NCI-H226 (cell line): ENCODE measurements around the gene POLD1.

Source experiments
- DNase-seq: peaks from one replicate; pipeline ENCODE4 v3.0.0-alpha.2; 2015

Gene POLD1

DNA sequence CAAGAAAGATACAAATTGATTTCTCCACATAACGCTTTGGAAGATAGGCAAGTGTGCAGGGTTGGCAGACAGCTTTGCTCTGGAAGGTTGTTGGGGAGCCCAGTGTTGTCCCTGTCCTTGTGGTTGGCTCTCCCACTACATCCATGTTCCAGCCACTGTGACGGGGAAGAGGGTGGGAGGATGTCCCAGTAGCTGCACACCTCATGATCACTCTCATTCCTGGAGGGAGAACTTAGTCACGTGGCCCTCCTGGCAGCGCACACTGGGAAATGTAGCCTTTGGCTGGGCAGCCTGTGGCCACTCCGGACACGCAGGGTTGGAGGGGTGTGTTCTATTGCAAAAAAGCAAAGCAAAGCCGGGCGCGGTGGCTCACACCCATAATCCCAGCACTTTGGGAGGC is 9.9 kb downstream of the POLD1 start:
- no peak for DNase-seq

DNA sequence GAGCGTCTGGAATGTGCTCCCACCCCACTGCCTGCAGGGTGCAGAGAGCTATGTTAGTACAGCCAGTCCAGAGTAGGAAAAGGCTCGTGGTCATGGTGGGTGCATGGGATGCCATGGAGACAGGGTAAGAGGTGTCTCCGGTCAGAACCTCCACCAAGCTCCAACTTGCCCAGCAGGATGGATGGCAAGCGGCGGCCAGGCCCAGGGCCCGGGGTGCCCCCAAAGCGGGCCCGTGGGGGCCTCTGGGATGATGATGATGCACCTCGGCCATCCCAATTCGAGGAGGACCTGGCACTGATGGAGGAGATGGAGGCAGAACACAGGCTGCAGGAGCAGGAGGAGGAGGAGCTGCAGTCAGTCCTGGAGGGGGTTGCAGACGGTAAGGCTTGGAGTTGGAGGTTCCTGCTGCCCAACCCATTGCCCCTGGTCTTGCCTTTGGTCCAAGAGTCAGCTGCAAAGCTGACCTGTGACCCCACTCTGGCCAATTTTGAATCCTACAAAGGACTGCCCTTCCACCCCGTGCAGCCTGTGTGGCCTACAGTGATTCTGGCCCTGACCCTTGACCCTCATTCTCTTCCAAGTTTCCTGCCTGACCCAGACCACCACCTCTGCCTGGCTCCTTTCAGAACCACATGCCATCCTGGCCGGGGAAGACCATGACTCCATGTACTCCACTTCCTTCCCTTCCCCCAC is 14.7 kb downstream of the POLD1 start:
- DNase-seq: no peak

DNA sequence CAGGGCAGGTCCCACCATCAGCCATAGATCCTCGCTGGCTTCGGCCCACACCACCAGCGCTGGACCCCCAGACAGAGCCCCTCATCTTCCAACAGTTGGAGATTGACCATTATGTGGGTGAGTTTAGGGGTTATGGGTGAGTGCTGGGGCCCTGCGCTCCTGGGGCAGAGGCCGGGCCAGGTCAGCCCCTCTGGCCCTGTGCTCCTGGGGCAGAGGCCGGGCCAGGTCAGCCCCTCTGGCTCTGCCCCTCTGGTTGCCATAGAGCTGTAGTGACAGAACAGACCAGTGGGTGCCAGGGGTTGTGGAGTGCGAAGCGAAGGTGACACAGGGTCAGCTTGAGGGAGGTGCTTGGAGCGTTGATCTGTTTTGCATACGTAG is 15.2 kb downstream of the POLD1 start:
- DNase-seq: no peak

DNA sequence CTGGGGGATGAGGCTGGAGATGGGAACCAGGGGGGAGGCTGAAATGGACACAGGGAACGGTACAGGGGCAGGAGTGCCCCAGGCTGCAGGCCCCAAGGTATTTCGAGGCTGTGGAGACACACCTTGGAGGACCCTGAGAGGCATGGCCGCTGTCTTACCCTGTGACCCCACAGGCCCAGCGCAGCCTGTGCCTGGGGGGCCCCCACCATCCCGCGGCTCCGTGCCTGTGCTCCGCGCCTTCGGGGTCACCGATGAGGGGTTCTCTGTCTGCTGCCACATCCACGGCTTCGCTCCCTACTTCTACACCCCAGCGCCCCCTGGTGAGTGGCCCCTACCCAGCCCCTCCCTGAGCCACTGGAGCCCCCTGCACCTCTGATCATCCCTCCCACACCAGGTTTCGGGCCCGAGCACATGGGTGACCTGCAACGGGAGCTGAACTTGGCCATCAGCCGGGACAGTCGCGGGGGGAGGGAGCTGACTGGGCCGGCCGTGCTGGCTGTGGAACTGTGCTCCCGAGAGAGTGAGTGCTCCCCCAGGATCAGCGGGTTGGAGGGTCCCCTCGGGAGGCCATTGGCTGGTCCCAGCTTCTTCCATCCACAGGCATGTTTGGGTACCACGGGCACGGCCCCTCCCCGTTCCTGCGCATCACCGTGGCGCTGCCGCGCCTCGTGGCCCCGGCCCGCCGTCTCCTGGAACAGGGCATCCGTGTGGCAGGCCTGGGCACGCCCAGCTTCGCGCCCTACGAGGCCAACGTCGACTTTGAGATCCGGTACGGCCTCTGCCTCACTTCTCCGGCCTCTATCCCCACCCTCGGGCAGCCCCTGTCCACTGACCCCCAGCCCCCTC is 17.7 kb downstream of the POLD1 start:
- no peak for DNase-seq

DNA sequence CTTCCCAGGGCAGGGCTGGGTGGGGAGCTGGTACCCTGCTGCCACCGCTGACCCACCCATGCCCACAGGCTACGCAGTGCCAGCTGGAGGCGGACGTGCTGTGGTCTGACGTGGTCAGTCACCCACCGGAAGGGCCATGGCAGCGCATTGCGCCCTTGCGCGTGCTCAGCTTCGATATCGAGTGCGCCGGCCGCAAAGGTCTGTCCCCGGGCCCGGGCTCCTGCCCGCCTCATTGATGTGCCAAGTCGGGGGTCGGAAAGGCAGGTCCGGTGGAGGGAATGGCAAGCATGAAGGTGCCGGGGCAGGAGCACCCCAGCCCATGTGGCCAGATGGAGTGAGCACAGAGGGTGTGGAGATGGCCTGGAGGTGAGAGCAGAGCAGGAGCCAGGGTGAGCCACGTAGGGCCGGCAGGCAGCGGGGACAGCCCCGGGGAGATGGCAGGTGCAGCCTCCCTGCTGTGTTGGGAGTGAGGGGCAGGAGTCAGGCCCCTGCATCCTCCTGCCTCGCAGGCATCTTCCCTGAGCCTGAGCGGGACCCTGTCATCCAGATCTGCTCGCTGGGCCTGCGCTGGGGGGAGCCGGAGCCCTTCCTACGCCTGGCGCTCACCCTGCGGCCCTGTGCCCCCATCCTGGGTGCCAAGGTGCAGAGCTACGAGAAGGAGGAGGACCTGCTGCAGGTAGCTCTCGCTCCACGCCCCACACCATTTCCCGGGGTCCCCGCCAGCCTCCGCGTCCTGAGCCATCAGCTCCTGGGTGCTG is 18.6 kb downstream of the POLD1 start:
- no peak for DNase-seq

DNA sequence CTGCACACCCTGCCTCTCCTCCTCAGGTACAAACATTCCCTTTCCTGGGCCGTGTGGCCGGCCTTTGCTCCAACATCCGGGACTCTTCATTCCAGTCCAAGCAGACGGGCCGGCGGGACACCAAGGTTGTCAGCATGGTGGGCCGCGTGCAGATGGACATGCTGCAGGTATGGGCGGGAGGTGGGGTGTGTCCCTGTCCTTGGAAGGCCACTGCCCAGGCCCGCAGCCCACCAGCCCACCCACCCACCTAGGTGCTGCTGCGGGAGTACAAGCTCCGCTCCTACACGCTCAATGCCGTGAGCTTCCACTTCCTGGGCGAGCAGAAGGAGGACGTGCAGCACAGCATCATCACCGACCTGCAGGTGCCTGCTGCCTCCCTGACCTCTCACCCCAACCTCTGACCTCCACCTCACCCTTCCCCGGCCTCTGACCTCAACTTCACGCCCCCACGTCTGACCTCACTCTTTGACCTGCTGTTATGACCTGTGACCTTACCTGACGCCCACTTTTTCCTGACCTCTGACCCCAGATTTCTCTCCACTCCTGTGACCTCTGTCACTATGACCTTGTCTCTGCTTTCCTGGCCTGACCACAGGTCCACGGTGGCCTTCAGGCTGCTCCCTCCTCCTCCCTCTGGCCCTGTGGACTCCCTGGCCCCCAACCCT is 22.1 kb downstream of the POLD1 start:
- DNase-seq: no peak

DNA sequence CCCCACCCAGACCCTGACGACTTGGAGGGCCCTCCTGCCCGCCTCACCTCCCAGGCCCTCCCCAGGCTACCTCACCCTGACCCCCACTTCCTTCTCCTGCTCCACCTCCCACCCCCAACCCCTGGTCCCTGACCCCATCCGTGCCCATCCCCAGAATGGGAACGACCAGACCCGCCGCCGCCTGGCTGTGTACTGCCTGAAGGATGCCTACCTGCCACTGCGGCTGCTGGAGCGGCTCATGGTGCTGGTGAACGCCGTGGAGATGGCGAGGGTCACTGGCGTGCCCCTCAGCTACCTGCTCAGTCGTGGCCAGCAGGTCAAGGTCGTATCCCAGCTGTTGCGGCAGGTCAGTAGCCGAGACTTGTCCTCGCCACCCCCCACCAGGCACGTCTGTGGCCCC is 22.7 kb downstream of the POLD1 start:
- no peak for DNase-seq

DNA sequence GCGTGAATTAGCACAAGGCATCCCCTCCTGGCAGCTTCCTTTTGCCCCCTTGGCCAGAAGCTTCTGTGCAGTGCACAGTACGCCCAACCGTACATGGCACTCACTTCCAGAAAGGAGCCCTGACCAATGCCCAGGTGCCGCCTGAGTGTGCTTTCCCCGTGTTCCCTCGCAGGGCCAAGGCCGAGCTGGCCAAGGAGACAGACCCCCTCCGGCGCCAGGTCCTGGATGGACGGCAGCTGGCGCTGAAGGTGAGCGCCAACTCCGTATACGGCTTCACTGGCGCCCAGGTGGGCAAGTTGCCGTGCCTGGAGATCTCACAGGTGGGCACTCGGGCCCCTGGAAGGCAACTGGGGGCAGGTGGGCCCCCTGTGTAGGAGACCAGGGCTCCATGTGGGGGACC is 25.2 kb downstream of the POLD1 start:
- no peak for DNase-seq

DNA sequence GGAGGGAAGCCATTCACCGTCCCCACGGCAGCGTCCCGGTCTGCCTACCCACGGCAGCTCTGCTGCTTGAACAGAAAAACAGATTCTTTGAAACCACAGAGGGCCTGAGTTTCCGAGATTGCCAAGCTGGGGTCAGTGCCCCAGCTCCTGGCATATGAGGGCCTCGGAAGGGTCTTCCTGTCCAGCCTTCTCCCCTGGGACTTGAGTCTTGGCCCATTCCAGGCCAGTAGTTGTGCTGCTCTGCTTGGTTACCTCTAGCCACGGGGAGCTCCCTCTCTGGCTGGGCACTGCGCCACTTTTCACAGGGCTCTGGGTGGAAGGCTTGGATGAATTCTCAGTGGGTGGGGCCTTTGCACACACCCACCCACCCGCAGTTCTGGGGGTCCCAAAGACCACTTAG is 26.0 kb downstream of the POLD1 start:
- no peak for DNase-seq

DNA sequence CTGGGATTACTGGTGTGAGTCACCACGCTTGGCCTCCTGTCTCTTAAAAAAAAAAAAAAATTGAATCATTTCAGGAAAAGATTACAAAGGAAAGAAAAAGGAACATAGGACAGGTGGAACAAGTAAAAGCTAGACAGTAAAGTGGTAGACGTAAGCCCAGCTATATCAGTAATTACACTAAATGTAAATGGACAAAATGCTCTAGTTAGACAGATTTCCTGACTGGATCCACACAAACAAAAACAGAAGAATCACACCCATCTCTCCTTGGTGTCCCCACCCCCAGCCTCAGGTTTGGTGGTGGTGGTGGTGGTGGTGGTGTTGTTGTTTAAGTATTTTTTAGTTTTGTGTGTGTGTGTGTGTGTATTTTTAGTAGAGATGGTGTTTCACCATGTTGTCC is 28.3 kb downstream of the POLD1 start:
- DNase-seq: no peak

DNA sequence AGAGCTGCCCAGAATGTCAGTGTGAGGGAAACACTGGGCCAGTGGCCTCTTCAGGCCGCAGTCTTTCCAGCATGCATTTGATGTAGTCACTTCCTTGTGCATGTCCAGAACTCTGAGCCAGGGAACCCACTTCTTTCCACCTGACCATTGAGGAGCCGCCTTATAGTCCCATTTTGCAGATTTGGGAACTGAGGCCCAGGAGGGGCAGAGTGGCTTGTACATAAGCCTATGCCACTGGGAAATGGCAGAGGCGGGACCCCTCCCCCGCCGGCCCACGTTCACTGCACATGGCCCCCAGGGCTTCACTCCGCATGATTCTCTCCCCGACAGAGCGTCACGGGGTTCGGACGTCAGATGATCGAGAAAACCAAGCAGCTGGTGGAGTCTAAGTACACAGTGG is 28.9 kb downstream of the POLD1 start:
- DNase-seq: no peak

DNA sequence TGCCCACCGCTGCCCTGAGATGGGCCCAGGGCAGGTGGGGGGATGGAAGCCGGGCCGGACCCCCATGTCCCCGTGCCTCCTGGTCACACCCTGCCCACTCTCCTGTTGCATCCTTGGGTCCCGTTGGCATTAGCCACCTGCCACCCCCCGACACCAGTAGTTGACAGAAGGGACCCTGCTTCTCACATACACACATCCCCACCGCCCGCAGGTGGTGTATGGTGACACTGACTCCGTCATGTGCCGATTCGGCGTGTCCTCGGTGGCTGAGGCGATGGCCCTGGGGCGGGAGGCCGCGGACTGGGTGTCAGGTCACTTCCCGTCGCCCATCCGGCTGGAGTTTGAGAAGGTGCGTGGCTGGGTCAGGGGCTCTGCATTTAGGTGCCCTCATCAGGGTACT is 29.4 kb downstream of the POLD1 start:
- no peak for DNase-seq

DNA sequence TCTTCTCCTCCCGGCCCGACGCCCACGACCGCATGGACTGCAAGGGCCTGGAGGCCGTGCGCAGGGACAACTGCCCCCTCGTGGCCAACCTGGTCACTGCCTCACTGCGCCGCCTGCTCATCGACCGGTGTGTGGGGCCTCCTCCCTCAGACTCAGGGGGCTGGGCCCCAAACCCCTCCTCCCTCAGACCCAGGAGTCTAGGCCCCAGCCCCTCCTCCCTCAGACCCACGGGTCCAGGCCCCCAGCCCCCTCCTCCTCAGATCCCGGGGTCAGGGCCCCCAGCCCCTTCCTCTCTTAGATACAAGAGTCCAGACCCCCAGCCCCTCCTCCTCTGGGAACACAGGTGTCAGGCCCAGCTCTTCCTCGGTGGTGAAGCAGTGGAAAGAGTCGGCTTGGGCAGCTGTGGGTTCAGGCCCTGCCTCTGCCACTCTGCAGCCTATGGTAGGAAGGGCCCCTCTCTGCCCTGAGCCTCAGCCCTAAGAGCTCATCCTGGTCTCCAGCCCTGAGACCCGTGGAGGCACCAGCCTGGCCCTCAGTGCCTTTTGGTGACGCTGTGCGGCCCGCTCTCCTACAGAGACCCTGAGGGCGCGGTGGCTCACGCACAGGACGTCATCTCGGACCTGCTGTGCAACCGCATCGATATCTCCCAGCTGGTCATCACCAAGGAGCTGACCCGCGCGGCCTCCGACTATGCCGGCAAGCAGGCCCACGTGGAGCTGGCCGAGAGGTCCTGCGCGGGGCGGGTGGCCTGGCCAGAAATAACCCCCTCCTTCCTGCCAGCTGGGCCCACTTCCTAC is 30.9 kb downstream of the POLD1 start:
- no peak for DNase-seq

DNA sequence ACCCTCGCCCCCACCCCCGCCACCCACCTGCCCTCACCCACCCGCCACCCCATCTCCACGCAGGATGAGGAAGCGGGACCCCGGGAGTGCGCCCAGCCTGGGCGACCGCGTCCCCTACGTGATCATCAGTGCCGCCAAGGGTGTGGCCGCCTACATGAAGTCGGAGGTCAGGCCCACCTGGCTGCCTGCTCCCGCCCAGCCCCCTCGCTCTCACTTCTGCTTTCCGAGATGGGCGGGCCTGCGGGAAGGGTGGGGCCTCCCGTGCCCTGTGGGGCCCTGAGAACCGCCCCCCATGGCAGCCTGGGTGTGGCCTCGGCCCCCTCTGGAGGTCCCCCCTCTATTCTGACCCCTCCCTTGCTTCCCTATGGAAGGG is 31.5 kb downstream of the POLD1 start:
- no peak for DNase-seq

DNA sequence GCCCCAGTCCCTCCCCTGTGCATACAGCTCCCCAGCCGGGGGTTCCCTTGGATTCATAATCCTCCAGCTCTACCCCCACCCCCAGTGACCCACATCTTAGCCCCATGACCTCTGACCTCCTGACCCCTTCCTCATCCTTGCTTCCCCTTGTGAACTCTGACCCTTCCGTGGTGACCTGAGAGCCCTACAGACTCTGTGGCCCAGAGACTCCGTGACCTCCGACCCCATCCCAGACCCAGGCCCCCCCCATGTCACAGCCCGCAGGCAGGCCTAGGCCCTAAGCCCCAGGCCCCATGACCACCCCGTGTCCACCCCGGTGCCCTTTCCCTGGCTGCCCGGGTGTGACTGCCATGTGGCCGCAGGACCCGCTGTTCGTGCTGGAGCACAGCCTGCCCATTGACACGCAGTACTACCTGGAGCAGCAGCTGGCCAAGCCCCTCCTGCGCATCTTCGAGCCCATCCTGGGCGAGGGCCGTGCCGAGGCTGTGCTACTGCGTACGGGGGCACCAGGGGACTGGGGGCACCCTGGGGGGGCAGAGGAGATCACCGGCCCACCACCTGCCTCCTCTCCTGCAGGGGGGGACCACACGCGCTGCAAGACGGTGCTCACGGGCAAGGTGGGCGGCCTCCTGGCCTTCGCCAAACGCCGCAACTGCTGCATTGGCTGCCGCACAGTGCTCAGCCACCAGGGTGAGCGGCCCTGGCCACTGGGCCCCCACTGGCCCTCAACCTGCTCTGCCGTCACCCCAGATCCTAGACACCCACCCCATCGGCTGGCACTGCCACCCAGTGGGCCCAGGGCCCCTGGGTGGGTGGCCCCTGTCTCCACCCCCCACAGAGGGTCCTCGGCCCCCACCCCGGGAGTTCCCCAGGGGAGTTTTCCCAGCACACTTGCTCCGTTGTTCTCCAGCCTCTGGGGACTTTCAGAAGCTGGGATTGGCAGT is 32.2 kb downstream of the POLD1 start:
- no peak for DNase-seq

DNA sequence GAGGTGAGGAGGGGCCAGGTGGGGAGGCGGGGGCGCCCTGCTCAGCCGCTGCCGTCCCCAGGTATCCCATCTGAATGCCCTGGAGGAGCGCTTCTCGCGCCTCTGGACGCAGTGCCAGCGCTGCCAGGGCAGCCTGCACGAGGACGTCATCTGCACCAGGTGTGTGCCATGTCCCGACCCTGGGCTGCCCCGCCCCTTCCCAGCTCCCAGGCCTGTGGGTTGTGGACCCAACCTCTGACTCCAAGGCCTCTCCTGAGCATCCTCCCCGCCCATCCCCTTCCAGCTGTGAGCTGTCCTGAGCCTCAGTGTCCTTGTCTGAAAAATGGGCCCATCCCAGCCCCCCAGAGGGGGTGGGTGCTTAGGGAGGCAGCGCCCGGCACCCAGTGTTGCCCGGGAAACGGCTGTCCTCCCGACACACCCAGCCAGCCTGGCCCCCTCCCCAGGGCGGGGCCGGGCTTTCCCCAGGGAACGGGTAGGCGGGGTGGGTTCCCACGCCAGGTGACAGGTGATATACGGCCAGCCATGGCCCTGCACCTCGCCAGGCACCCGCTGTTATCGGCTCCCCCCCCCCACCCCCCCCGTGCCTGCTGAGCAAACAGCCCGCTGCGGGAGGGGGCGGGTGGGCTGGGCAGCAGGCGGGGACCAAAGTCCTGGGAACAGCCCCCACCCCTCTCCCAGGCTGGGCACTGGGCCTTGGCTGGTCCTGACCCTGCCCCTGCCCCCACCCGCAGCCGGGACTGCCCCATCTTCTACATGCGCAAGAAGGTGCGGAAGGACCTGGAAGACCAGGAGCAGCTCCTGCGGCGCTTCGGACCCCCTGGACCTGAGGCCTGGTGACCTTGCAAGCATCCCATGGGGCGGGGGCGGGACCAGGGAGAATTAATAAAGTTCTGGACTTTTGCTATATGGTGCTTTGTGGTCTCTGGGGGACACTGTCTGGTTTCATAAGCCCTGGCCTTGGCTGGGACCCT is 33.2 kb downstream of the POLD1 start:
- no peak for DNase-seq

DNA sequence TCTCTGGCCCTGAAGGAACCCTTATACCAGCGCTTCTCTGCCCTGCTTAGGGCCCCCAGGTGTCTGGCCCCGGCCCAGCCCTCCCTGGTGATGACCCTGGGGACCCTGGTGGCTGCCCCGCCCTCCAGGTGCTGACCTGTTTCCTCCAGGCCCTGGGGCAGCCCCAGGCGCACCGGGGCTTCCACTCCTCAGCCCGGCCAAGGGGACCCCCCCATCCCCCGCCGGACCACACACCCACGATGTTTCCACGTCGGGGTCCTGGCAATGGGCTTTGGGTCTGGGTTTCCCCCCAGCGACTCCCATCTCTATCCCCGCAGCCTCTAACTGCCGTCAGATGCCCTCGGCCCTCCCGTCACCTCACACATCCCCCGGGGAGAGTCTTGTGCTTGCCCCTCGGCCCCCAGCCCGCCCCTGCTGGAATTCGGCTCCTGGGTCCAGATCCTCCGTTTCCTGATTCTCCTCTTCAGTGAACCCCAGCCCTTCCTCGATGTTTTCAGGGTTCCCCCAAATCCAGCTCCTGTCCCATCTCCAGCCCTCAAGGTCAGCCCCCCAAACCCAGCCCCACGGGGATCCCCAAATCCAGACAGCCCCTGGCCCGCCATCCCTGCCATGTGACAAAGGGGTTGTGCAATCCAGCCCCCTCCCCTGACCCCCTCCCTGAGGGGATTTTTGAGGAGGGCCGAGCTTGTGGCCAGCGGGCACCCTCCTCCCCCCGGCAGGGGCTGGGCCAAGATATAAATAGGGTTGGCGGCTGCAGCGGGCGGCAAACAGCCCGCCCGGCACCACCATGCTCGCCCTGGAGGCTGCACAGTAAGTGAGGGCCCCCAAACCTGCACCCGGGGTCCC is 34.3 kb downstream of the POLD1 start, which contains the start of gene SPIB:
TSS of gene SPIB (plus strand) at position 763 of the 846 bp plus-strand sequence. CDS start at position 788, 25 bp downstream.
- no peak for DNase-seq

DNA sequence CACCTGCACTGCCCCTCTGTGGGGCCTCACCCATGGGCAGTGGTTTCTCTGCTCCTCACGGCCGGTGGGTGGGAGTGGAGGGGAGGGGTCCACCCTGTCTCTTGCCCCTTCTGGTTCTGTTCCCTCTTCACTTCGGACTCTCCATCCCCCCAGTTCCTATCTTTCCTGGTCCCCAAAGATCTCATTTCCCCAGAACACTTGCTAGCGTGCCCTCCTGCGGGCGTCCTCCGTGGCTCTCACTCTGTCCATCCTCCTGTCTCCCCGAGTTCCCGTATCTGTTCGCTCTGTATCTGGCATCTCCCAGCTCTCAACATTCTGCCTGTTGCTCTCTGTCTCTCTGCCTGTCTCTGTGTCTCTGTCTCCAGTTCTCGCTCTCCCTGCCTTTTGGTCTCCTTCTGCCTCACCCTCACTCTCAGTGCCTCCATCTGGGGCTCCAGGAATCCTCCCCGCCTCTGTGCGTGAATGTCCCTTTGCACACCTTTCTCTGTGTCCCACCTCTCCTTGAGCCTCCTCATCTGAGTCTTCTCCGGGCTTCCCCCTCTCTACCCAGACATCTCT is 35.0 kb downstream of the POLD1 start:
- DNase-seq: no peak

DNA sequence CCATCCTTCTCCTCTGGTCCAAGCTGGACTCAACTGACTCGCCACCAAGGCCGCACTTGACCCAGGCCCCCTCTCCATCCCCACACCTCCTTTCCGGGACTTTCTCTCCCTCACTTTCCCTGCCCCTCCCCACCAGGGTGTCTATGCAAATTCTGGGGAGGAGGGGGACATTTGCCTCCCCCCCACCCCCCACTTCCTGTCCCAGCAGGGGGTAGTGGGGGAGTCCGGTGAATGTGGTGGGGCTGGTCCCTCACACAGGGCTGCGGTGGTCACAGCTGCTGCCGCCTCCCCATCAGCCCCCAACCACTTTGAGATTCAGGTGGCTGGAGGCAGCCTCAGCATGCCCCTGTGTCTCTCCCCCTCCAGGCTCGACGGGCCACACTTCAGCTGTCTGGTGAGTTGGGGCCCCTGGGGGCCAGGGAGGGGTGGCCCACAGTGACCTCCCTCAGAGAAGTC is 35.5 kb downstream of the POLD1 start:
- no peak for DNase-seq
